AG10803 (cell line): ENCODE data around the gene CEND1.

Experiments used
- DNase-seq: peaks from one replicate; pipeline ENCODE4 v3.0.0; 2010; ENCODE audit warnings: low read depth
- H3K4me3 ChIP-seq: 2 replicates; pipeline ENCODE4 v1.5.1; 2011; ENCODE audit warnings: mild to moderate bottlenecking, low read length, control low read depth
- CTCF ChIP-seq: conservative IDR thresholded peaks from 2 replicates; pipeline ENCODE4 v1.5.1; 2011; ENCODE audit warnings: mild to moderate bottlenecking, low read length, control low read depth, inconsistent platforms

CEND1 gene

GRCh38 chr11:782264-783174 is 7.4 kb downstream of the CEND1 start:
- DNase-seq = no peak
- H3K4me3 ChIP-seq = no peak overlapping the region
- TF ChIP-seq CTCF = no peak

GRCh38 chr11:779955-780532 is 9.8 kb downstream of the CEND1 start:
- H3K4me3 ChIP-seq = no peak overlapping the region
- no peak for TF ChIP-seq CTCF
- DNase-seq = no peak

DNA sequence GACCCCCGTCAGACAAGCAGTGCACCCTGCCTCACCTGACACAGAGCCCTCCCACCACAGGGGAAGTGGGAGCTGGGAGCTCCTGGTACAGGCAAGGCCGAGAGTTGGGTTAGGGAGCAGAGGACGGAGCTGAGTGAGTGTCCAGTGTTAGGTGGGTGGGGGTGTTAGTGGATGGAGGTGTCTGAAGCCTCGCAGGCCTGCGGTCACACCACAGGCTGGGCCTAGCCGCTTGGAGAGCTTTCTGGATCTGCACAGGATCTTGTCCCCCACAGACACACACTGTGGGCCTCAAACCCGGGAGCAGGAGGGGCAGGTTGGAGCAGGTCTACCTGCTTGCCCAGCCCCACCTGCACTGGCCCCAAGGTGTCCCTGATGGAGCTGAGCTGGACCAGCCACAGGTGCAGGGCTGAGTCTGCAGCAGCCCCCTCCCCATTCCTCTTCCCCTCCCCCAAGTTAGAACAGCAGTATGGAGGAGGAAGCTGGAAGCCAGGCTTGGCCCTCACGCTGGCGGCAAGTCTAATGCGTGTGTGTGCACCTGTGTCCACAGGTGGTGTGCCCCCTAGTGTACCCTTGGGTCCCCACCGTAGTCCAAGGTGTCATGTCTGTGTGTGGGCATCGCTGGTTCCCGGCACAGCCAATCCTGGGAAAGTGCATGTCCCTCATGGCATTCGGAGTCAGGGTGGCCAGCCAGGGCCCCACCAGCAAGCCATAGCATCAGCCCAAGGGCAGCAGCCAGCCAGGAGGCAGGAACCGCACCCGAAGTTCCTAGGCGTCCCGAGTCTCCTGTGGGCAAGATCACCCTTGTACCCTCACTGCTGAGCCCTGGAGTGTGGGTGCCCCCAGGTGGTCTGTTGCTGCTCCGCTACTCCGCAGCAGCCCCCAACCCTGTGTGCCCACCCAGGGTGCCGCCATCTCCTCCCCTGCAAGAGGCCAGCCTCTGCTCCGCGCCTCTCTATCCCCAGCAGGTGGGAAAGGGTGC is 10.6 kb downstream of the CEND1 start:
- no peak overlapping the region for H3K4me3 ChIP-seq
- no peak for DNase-seq

DNA sequence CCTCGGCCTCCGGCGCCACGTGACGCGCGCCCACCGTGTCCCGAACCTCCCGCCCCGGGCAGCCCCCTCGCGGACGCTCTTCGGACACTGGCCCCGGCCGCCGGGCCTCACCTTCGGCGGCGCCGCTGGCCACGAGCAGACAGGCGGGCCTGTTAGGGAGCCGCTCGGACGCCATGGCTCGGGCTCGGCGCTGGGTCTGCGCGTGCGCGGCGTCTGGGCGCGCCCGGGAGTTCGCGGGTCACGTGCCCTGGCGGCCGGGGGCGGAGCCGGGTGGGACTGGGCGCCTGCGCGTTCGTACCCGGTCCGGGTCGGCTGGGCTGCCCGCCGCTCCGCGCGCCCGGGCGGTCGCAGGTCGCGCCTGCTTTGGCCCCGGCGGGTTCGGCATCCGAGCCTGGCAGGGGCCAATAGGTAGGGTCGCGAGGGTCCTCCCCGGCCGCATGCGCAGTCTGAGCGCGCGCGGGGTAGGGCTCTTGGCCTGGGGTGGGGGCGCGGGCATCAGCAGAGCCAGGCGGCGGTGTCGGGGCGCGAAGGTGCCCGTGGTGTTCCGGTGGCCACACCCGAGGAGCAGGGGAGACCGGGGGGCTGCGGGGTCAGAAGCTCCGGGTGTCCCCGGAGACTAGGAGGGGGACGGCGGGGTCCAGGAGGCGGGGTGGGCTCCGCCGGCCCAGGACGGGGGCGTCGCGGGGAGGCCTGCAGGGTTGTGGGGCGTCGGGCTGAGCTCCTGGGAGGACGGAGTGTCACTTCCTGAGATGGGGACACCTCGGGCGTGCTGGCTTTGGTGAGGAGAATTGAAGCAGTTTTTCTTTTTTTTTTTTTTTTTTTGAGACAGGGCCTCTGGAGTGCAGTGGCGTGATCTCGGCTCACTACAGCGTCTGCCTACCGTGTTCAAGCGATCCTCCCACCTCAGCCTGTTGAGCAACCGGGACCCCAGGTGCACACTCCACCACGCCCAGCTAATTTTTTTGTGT is 12.3 kb downstream of the CEND1 start, which contains the start of gene GATD1:
Gene GATD1, minus strand, starts transcription at position 200 of the 968 bp plus-strand sequence. Its CDS starts 25 bp downstream, at position 175.
- peak; percentile 78 for DNase-seq
- peak within 1 kb of the TSS; percentile 82 for H3K4me3 ChIP-seq

More for the DNA sequence above, 10.6 kb downstream of the CEND1 start:
- no peak for TF ChIP-seq CTCF

GRCh38 chr11:776561-777287 is 13.2 kb downstream of the CEND1 start:
- no peak for TF ChIP-seq CTCF
- no peak for DNase-seq
- H3K4me3 ChIP-seq = peak overlapping the region; percentile 82

More for the DNA sequence above, 12.3 kb downstream of the CEND1 start, which contains the start of gene GATD1:
- TF ChIP-seq CTCF = no peak
